DND-41 (cell line): ENCODE data around the gene GALNT18.

Source experiments
- EZH2 ChIP-seq: IDR thresholded peaks from 3 replicates; pipeline ENCODE4 v1.6.1; 2012; ENCODE audit warnings: borderline replicate concordance, low read depth, mild to moderate bottlenecking, moderate library complexity, low read length, inconsistent platforms; ENCODE audit not compliant: severe bottlenecking
- TF ChIP-seq, protein P1 (sequence below): IDR thresholded peaks from 2 replicates; pipeline ENCODE4 v1.5.1; 2012; ENCODE audit warnings: borderline replicate concordance, low read length, moderate library complexity, mild to moderate bottlenecking; ENCODE audit not compliant: poor library complexity, severe bottlenecking; ENCODE audit errors: extremely low read depth

GRCh38 chr11:11533751-11534150 lies 88.1 kb downstream of the GALNT18 start:
- TF ChIP-seq, protein P1, sequence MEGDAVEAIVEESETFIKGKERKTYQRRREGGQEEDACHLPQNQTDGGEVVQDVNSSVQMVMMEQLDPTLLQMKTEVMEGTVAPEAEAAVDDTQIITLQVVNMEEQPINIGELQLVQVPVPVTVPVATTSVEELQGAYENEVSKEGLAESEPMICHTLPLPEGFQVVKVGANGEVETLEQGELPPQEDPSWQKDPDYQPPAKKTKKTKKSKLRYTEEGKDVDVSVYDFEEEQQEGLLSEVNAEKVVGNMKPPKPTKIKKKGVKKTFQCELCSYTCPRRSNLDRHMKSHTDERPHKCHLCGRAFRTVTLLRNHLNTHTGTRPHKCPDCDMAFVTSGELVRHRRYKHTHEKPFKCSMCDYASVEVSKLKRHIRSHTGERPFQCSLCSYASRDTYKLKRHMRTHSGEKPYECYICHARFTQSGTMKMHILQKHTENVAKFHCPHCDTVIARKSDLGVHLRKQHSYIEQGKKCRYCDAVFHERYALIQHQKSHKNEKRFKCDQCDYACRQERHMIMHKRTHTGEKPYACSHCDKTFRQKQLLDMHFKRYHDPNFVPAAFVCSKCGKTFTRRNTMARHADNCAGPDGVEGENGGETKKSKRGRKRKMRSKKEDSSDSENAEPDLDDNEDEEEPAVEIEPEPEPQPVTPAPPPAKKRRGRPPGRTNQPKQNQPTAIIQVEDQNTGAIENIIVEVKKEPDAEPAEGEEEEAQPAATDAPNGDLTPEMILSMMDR, result no peak
- no peak for TF ChIP-seq EZH2
